Stimulated activated CD4-positive, alpha-beta T cell treated with anti-CD3 and anti-CD28 coated beads, Interleukin-12 subunit alpha, Interleukin-12 subunit beta, amount 100 ng/mL, for 24 hours (primary cell): Measurements from ENCODE around the gene RAI1.
"Not testable (repeated sequence)": the region's sequence is repeated elsewhere in the genome, so short reads cannot be mapped to it uniquely, and the experiment has no call there.

Experiments used
- DNase-seq, 2 experiments: peaks; one replicate each; pipeline ENCODE4 v3.0.0-alpha.2; 2020; ENCODE audit warnings: low read depth in 2 of 2

RAI1 gene, protein sequence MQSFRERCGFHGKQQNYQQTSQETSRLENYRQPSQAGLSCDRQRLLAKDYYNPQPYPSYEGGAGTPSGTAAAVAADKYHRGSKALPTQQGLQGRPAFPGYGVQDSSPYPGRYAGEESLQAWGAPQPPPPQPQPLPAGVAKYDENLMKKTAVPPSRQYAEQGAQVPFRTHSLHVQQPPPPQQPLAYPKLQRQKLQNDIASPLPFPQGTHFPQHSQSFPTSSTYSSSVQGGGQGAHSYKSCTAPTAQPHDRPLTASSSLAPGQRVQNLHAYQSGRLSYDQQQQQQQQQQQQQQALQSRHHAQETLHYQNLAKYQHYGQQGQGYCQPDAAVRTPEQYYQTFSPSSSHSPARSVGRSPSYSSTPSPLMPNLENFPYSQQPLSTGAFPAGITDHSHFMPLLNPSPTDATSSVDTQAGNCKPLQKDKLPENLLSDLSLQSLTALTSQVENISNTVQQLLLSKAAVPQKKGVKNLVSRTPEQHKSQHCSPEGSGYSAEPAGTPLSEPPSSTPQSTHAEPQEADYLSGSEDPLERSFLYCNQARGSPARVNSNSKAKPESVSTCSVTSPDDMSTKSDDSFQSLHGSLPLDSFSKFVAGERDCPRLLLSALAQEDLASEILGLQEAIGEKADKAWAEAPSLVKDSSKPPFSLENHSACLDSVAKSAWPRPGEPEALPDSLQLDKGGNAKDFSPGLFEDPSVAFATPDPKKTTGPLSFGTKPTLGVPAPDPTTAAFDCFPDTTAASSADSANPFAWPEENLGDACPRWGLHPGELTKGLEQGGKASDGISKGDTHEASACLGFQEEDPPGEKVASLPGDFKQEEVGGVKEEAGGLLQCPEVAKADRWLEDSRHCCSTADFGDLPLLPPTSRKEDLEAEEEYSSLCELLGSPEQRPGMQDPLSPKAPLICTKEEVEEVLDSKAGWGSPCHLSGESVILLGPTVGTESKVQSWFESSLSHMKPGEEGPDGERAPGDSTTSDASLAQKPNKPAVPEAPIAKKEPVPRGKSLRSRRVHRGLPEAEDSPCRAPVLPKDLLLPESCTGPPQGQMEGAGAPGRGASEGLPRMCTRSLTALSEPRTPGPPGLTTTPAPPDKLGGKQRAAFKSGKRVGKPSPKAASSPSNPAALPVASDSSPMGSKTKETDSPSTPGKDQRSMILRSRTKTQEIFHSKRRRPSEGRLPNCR (N-terminal part only)

DNA sequence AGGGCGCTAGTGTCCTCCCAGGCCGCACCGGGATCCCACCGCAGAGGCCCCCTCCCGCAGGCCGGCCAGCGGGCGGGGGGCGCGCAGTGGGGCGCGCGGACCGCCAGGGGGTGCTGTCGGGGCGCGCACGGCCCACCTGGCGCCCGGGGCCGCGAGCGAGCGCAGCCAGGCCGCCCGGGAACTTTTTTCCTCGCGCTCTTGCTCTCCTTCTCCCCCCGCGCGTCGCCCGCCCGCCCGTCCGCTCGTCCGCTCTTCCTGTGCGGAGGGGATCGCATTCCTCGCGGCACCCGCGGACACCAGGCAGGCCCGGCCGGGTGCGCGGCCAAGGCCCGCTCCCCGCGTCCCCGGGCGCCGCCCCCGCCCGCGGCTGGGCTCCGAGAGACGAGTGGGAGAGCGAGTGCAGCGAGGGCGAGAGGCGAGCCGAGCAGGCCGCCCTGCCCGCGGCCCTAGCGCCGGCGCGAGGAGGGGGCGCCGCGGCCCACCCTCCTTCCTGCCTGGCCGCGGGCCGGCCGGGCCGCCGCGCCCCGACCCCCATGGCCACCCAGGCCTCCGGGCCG lies at the start of gene RAI1:
TSS of gene RAI1 (plus strand) at position 272 of the 557 bp plus-strand sequence. CDS start 111,491 bp downstream, outside the sequence.
- peak in 1 of 2 experiments; percentile 57 for DNase-seq

DNA sequence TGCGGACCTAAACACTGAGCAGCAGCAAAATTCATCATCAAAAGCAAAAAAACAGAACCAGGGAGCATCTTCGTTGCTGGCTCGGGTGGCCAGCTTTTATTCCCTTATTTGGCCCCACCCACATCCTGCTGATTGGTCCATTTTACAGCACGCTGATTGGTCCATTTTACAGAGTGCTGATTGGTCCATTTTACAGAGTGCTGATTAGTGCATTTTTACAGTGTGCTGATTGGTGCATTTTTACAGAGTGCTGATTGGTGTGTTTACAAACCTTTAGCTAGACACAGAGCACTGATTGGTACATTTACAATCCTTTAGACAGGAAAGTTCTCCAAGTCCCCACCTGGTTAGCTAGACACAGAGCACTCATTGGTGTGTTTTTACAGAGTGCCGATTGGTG lies 48.6 kb upstream of the RAI1 start:
- DNase-seq: not testable (repeated sequence)

DNA sequence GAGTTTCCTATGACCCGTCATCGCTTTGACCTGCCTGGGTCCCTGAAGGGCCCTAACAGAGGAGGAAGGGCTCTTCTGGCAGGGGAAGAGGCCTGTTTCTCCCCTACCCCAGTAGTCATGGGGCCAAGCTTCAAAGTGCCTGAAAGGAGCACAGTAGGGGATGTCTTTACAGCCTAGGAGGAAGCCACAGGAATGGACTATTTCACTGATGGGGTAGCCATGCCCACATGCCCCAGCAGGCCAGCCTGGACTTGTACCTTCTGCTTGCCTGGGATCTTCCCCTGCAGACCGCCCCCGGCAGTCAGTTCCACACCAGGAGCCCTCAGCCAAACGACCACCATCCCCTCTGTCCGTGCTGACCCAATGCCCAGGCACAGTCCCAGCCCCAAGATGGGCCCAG lies 47.9 kb upstream of the RAI1 start:
- no peak for DNase-seq

DNA sequence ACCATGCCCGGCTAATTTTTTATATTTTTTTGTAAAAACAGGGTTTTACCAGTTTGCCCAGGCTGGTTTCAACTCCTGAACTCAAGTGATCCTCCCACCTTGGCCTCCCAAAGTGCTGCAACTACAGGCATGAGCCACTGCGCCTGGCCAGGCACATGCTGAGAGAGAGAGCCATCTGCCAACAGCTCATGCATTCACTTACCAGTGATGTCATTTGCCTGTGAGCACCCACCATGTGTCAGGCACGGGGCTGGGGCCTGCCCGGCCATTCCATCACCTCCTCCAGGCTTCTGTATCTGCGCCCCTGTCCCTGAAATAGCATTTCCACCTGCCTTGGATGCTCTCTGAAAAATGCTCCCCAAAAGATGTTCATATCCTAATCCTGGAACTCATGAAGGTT lies 46.1 kb upstream of the RAI1 start:
- DNase-seq: no peak

DNA sequence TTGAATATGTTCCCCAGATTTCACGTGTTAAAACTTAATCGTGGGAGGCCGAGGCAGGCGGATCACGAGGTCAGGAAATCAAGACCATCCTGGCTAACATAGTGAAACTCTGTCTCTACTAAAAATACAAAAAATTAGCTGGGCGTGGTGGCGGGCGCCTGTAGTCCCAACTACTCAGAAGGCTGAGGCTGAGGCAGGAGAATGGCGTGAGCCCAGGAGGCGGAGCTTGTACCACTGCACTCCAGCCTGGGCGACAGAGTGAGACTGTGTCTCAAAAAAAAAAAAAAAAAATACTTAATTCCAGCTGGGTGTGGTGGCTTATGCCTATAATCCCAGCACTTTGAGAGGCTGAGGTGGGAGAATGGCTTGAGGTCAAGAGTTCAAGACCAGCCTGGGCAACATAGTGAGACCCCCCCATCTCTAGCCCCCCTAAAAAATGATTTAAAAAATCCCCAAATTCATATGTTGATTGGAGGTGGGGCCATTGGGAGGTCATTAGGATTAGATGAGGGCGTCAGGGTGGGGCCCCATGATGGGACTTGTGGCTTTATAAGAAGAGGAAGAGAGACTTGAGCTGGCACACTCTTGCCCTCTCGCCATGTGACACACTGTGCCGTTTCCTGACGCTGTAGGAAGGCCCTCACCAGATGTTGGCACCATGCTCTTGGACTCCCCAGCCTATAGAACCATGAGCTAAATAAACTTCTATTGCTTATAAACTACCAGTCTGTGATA lies 45.6 kb upstream of the RAI1 start:
- not testable (repeated sequence) for DNase-seq

DNA sequence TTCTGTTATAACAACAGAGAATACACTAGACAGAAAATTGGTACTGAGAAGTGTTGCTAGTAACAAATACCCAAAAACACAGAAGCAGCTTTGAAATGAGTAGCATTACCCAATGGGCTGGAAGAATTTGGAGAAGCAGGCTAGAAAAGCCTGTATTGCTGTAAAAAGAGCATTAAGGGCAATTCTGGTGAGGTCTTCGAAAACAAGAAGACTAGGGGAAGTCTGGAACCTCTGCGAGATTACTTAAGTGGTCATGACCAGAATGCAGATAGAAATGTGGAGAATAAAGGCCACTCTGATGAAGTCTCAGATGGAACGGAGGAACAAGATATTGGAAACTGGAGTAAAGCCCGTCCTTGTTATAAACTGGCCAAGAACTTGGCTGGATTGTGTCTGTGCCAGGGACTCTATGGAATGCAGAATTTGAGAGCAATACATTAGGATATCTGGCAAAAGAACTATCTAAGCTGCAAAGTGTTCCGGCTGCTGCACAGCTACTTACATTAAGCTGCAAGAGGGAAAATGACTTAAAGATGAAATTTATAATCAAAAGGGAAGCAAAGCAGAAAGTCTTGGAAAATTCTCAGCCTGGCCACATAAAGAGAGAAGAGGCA lies 44.9 kb upstream of the RAI1 start:
- no peak for DNase-seq

DNA sequence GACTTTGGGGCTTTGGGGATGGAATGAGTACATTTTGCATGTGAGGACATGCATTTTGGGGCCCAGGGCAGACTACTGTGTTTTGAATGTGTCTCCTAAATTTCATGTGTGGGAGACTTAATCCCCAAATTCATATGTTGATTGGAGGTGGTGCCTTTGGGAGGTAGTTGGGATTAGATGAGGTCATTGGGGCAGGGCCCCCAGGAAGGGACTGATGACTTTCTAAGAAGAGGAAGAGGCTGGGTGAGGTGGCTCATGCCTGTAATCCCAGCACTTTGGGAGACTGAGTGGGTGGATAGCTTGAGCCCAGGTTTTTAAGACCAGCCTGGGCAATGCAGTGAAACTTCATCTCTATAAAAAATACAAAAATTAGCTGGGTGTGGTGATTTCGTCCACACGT lies 42.8 kb upstream of the RAI1 start:
- DNase-seq: no peak

DNA sequence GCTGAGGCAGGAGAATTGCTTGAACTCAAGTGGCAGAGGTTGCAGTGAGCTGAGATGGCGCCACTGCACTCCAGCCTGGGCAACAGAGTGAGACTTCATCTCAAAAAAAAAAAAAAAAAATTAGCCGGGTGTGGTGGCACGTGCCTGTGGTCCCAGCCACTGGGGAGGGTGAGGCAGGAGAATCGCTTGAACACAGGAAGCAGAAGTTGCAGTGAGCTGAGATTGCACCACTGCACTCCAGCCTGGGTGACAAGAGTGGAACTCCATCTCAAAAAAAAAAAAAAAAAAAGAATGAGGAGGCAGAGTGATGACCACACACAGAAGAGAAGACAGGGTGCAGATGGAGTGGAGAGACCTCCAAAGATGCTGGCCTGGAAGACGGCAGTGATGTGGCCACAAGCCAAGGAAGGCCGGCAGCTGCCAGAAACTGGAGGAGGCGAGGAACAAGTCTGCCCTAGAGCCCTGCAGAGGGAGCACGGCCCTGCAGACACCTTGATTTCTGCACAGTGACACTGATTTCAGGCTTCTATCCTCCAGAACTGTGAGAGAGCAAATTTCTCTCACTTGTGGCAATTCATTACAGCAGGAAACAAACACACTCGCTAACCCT lies 41.5 kb upstream of the RAI1 start:
- not testable (repeated sequence) for DNase-seq

DNA sequence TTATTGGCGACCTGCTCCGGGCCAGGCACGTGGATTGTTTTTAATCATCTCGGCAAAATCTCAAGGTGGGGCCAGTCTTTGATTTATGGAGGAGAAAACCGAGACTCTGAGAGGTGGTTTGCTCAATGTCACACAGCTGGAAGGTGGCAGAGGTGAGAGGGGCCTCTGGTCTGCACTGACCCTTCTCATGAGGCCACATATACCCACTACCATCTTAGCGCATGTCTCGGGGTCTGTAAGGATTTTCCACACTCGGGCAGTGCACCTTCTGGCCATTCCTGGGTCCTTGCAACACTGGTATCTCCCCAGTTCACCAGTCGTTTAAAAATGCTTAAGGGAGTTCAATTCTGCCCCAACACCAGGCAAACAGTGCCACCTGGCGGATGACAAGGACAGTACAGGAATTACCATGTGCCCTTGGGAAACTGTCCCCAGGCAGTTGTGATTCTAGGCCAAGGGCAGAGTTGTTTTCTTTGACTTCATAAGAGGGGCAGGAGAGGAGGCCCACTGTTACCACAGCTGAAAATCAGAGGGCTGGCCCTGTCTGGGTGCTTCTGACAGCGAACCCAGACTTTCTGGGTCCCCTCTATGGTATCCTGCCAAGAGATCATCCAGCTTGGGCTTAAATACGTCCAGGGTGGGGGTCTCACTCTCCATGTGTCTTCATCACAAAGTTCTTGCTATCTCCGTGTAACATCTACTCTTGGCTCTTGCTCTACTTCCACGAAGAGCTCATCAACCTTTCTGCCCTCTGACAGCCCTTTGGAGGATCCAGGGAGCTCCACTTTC lies 39.4 kb upstream of the RAI1 start:
- peak; percentile 64 to 72 for DNase-seq

DNA sequence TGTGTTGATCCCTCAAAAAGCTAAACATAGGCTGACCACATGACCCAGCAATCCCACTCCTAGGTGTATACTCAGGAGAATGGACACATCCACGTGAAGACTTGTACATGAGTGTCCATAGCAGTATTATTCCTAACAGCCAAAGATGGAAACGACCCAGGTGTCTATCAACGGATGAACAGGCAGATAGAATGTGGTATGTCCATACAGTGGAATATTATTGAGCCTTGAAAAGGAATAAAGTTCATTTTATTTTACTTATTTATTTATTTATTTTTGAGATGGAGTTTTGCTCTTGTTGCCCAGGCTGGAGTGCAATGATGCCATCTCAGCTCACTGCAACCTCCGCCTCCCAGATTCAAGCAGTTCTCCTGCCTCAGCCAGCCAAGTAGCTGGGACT lies 36.1 kb upstream of the RAI1 start:
- not testable (repeated sequence) for DNase-seq

DNA sequence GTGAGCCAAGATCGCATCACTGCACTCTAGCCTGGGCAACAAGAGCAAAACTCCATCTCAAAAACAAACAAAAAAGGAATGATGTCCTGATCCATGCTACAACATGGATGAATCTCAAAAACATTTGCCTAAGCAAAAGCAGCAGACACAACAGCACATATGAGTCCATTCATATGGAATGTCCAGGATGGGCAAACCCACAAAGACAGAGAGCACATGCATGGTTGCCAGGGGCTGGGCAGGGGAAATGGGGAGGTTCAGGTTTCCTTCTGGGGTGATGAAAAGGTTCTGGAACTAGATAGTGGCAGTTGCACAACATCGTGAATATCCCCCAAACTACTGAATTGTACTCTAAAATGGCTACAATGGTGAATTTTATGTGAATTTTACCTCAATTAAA lies 35.3 kb upstream of the RAI1 start:
- DNase-seq: no peak

DNA sequence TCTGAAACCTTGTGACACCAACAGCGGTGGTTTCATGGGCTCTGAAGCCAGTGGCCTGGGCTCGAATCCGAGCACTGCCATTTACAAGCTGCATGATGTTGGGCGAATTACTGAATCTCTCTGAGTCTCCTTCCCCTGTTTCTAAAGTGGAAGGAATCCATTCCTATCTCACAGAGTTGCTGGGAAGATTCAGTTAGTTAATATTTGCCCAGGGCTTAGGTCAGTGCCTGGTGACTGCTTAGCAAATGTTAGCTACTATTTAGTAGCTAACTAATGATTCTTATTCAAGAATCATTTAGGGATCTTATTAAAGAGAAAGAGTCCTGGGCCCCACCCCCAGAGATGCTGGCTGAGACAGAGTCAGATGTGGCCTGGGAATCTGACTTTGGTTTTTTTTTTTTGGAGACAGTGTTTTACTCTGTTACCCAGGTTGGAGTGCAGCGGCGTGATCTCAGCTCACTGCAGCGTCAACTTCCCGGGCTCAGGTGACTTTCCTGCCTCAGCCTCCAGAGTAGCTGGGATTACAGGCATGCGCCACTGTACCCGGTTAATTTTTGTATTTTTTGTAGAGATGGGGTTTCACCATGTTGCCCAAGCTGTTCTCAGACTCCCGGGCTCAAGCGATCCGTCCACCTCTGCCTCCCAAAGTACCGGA lies 33.6 kb upstream of the RAI1 start:
- DNase-seq: no peak

DNA sequence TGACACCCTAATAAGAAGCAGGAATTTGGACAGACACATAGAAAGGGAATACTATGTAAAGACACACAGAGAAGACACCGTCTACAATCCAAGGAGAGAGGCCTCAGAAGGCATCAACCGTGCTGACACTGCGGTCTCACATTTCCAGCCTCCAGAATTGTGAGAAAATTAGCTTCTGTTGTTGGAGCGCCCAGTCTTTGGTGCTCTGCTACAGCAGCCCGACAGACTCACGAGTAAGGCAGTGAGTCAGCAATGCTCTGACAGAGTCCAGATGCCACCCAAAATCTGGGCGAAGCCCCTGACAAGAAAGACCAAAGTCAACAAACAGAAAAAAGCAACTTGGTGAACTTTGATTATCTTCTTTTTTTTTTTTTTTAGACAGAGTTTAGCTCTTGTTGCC lies 32.5 kb upstream of the RAI1 start:
- DNase-seq: no peak

DNA sequence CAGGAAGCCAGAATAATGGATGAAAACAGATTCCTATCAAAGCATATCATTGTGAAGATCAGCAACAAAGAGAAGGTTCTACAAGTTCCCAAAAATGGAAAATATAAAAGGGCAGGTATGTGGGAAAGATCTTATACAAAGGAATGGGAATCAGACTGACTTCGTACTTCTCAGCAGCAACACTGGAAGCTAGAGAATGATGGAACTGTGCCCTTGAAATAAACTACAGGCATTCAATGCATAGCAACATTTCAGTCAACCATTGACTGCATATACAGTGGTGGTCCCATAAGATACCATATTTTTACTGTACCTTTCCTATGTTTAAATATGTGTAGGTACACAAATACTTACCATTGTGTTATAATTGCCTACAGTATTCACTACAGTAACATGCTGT lies 30.3 kb upstream of the RAI1 start:
- DNase-seq: no peak

DNA sequence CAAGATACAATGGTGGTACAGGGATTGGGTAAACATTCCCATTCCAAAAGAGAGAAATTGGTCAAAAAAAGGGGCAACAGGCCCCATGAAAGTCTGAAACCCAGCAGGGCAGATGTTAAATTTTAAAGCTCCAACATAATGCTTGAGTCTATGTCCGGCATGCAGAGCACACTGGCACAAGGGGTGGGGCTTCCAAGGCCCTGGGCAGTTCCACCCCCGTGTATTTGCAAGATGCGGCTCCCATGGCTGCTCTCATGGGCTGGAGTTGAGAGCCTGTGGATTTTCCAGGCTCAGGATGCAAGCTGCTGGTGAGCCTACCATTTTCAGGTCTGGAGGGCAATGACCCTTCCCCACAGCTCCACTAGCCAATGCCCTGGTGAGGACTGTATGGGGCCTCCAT lies 27.9 kb upstream of the RAI1 start:
- no peak for DNase-seq

DNA sequence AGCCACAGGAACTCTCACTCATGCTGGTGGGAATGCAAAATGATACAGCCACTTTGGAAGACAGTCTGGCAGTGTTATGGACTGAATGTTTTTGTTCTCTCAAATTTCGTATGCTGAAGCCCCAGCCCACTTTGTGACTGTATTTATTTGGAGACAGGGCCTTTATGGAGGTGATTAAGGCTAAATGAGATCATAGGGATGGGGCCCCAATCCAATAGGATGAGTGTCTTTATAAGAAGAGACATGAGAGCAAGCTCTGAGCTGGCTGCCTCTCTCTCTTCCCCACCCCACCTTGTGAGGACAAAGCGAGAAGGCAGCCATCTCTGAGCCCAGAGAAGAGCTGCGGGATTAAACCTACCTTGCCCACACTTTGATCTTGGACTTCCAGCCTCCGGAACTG lies 21.9 kb upstream of the RAI1 start:
- DNase-seq: no peak

DNA sequence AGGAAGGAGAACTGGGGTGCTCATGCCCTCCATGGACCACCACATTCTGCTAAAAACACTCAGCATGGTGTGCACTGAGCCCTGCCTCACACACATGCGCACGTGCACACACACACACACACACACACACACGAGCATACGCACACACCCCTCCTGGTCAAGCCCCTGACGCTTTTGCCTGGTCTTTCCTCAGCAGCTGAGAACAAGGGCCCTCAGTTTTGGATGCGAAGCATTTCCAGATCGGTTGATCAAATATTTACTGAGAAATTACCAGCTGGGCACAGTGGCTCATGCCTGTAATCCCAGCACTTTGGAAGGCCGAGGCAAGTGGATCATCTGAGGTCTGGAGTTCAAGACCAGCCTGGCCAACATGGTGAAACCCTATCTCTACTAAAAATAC lies 20.1 kb upstream of the RAI1 start:
- no peak for DNase-seq

DNA sequence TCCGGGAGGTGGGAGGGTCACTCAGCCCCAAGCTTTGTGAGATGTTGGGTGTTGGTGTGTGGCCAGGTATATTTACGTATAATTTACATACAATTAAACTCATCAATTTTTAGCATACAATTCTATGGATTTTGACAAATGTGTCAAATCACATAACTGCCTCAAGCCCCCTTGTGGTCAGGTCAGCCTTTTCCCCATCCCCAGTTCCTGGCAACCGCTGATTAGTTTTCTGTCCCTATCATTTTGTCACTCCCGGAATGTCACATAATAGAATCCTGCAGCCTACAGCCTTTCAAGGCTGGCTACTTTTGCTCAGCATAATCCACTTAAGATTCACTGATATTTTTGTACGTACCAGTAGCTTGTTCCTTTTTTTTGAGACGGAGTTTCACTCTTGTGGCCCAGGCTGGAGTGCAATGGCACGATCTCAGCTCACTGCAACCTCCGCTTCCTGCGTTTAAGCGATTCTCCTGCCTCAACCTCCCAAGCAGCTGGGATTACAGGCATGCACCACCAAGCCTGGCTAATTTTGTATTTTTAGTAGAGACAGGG lies 19.3 kb upstream of the RAI1 start:
- no peak for DNase-seq
